Retinal pigment epithelial cell (primary cell): ENCODE results near the gene SSBP1.
"Not testable (repeated sequence)": the region's sequence is repeated elsewhere in the genome, so short reads cannot be mapped to it uniquely, and the experiment has no call there.

Source experiments
- DNase-seq: peaks from one replicate; pipeline ENCODE4 v3.0.0-alpha.2; 2010; ENCODE audit warnings: low read depth
- H3K4me3 ChIP-seq: 2 replicates; pipeline ENCODE4 v1.5.1; 2011; ENCODE audit warnings: mild to moderate bottlenecking, low read length, control low read depth, moderate library complexity
- TF ChIP-seq, protein P1 (sequence below): conservative IDR thresholded peaks from 2 replicates; pipeline ENCODE4 v1.5.1; 2011; ENCODE audit warnings: low read depth, low read length, control low read depth, inconsistent platforms

The SSBP1 gene

DNA sequence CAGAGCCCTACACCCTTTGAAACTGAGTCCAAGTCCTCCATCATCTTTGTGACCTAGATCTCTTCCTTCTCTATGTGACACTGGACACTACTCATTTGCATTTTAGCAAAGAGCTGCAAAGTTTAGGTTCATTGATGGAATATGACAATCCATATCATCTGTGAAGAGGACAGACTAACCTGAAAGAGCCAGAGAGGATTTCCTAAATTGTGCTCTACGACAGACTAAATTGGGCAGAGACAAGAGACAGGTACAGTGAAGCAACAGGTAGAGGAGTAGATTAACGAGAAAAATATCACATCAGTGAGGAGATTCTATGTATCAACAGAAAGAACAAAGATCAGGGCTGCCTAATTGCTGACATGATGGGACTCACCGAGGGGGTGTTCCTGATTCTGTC, 25.6 kb downstream of the SSBP1 start, which contains the start of gene TAS2R3:
TSS of gene TAS2R3 (plus strand) at position 301 of the 400 bp plus-strand sequence. CDS start at position 363, 62 bp downstream.
- no peak within 1 kb of the TSS for H3K4me3 ChIP-seq
- TF ChIP-seq, protein P1, sequence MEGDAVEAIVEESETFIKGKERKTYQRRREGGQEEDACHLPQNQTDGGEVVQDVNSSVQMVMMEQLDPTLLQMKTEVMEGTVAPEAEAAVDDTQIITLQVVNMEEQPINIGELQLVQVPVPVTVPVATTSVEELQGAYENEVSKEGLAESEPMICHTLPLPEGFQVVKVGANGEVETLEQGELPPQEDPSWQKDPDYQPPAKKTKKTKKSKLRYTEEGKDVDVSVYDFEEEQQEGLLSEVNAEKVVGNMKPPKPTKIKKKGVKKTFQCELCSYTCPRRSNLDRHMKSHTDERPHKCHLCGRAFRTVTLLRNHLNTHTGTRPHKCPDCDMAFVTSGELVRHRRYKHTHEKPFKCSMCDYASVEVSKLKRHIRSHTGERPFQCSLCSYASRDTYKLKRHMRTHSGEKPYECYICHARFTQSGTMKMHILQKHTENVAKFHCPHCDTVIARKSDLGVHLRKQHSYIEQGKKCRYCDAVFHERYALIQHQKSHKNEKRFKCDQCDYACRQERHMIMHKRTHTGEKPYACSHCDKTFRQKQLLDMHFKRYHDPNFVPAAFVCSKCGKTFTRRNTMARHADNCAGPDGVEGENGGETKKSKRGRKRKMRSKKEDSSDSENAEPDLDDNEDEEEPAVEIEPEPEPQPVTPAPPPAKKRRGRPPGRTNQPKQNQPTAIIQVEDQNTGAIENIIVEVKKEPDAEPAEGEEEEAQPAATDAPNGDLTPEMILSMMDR: no peak
- DNase-seq: no peak

DNA sequence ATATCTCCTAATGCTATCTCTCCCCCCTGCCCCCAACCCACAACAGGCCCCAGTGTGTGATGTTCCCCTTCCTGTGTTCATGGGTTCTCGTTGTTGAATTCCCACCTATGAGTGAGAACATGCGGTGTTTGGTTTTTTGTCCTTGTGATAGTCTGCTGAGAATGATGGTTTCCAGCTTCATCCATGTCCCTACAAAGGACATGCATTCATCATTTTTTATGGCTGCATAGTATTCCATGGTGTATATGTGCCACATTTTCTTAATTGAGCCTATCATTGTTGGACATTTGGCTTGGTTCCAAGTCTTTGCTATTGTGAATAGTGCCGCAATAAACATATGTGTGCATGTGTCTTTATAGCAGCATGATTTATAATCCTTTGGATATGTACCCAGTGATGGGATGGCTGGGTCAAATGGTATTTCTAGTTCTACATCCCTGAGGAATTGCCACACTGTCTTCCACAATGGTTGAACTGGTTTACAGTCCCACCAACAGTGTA, 32.0 kb downstream of the SSBP1 start:
- DNase-seq, H3K4me3 ChIP-seq: not testable (repeated sequence)

DNA sequence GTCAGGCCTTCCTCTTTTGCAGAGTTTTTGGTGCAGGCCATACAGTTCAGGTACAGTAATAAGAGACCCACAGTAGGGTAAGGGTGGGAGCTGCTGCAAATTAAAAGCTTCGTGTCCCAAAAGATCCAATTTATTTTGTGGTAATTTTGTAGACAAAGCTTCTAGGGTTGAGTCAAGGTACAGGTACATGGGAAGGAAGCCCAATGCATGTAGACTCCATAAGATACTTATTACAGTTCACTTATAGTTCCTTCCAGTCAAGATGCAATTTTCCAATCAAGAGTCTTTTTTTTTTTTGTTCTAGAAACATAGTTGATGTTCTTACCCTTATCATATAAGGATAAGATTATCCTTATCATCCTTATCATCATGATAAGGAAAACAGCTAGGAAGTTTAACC, 38.2 kb downstream of the SSBP1 start, which contains the start of gene TAS2R4:
TSS of gene TAS2R4 (plus strand) at position 301 of the 400 bp plus-strand sequence. CDS start 1,815 bp downstream, outside the sequence.
- H3K4me3 ChIP-seq: no peak within 1 kb of the TSS
- TF ChIP-seq, protein P1: no peak
- DNase-seq: no peak

- peak; percentile 10 for DNase-seq
- no peak overlapping the region for H3K4me3 ChIP-seq
- TF ChIP-seq, protein P1: peak; percentile 87
Measured at GRCh38 chr7:141785706-141786552, 47.8 kb downstream of the SSBP1 start.

DNA sequence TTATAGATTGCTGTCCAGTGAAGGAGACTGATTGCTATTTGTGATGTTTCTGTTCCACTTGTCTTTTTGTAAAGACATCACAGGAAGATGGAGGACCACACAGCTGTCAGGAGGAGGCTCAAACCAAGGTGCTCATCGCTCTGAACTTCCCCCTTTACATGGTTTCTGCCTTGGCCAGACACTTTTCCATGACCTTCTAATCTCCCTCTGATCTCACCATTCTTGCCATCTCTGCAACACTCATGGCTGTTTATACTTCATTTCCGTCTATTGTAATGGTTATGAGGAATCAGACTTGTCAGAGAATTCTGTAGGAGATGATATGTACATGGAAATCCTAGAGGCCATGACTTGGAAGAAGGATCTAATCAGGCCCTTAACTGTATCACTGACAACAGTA, 50.1 kb downstream of the SSBP1 start:
- H3K4me3 ChIP-seq: no peak overlapping the region
- TF ChIP-seq, protein P1: no peak

GRCh38 chr7:141789917-141790316, 51.8 kb downstream of the SSBP1 start, which contains the start of gene TAS2R5:
TAS2R5 (plus strand) TSS chr7:141790217; CDS start chr7:141790362, 145 bp downstream.
- H3K4me3 ChIP-seq: no peak within 1 kb of the TSS
- DNase-seq: no peak
- TF ChIP-seq, protein P1: no peak

More for the DNA sequence above, 50.1 kb downstream of the SSBP1 start:
- DNase-seq: no peak

DNA sequence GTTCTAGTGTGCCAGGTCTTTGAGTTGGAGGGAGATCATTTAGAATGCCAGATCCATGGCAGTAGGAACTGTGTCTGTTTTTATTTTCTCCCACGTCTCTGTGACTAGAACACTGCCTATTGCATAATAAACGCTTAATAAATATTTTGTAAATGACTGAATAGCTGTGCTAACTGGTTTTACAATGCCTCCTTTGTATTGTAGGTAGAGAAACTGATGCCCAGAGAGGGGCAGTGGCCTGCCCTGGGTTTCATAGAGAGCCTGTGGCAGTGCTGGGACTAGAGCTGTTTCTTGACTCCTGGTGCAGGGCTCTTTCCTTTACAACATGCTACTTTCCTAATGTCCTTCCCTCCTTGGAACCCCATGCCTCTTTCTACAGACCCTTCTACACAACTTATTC, 54.4 kb downstream of the SSBP1 start:
- TF ChIP-seq, protein P1: no peak
- DNase-seq: no peak
- no peak overlapping the region for H3K4me3 ChIP-seq
